Hematopoietic multipotent progenitor cell treated with erythropoietin and hydrocortisone succinate and interleukin-3 and kit ligand, for 8 days (in vitro differentiated cells): ENCODE results near the gene MXRA7.

Experiments
- DNase-seq: peaks from one replicate; pipeline ENCODE4 v3.0.0-alpha.2; 2015

Gene MXRA7

DNA sequence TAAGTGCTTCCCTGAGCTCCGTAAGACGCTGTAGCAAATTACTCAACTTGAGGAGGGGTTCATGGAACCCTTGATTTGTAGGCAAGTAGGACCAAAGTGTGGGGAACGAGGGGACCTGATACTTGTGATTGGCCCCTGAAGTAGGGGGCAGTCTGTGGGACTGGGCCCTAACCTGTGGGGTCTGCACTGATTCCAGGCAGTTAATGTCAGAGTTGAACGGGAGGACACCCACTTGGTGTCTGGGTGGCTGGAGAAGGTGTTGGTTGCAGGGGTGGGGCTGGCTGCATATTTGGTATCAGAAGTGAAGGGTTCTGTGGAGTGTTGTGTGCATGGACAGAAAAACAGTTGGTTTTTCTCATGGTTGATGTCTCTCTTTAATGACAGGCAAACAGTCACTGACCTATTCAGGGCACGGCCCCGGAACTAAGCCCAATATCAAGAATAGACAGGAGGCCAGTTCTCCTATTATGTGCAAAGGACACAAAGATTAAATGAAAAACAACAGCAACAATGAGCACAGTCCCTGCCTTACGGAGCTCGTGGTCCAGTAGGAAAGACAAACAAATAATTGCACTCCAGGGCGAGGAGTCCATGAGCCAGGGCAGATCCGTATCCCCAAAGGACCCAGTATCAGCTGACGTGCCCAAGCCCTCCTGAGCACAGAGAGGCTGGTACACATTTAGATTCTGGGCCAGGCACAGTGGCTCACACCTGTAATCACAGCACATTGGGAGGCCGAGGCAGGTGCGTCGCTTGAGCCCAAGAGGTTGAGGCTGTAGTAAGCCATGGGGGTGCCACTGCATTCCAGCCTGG, 19.2 kb downstream of the MXRA7 start:
- no peak for DNase-seq

DNA sequence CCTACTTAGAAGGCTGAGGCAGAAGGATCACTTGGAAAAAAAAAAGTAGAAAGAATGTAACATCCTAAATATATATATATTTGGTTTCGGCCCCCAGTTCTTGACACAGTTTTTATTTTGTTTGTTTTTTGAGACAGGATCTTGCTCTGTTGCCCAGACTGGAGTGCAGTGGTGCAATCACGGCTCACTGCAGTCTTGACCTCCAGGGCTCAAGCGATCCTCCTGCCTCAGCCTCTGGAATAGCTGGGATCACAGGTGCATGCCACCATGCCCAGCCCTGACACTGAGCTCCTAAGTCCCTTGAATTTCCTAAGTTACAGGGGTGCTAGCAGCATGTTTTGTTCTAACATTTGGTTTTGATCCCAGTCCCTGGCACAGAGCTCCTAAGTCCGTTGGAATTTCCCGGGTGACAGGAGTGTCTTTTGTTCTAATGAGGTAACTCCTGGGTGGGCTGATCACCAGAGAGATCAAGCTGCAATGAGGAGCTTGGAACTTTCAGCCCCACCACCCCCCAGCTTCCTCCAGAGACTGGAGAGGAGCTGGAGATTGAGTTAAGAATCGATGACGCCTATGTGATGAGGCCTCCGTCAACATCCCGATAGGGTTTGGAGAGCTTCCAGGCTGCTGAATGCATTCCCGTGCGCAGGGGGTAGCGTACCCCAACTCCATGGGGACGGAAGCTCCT, 20.0 kb downstream of the MXRA7 start:
- no peak for DNase-seq

DNA sequence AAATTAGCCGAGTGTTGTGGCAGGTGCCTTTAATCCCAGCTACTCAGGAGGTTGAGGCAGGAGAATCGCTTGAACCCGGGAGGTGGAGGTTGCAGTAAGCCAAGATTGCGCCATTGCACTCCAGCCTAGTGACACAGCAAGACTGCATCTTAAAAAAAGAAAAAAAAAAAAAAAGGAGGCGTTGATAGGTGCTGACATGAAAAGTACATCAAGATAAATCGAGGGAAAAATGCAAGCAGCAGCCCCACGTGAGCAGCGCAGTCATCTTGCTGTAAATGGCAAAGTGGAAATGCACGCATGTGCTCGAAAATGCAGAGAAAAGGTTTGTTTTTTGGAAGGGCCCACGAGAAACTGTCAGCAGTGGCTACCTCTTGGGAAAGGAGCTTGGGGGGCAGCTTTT, 20.9 kb downstream of the MXRA7 start:
- DNase-seq = no peak

DNA sequence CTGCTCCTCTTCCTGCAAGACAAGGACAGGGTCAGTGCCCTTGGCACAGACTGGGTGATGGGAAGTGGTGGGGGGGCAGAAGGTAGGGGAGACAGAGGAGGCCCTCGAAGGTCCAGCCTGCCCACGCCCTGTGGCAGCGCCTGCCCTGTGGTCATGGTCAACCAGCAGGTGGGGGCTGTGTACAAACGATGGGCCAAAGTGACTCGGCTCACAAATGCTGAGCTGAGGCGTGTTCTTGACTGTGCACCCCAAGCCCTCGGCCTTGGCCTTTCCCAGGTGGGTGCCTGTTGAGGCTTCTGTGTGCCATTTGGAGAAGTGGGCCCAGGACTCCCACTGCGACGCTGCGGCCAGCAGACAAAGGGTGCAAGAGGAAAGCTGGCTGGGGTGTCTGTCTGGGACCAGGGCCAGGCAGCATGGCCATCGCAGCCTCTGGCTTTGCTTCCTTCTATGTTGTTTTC, 22.6 kb downstream of the MXRA7 start:
- DNase-seq = no peak

DNA sequence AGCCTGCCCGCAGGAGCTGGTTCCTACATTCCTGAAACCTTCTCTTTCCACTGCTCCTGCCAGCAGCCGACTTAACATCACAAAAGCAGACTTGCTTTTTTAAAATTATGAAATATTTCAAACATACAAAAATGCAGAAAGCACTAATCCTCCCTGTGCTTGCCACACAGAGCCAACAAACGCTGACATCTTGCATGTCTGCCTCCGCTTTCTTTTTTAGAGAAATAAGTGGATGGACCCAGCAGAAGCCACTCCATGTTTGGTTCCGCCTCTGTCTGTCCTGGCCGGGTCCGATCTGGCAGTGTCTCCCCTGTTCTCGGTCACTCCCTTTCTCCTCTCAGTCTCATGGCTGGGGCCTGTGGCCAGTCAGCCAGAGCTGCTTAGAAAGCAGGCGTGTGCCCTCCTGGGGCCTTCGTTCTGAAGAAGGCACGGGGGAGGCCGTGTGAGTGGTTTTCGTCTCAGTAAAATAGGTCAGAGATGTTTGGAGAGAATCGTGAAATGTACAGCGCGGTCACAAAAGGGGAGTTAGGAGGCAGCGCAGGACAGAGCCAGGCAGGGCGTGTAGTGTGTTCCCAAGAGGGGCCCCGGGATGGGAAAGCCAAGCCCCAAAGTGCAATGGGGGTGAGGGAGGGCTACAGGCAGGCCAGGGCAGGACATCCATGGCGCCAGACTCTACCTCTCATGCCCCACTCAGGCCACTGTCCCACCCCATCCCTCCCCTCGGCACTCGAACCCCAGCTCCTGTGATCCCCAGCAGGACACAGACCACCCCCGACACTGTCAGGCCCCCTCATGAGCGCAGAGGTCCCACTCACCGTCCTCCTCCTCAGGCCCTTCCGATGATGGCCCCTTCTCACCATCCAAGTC, 23.2 kb downstream of the MXRA7 start:
- DNase-seq = no peak

DNA sequence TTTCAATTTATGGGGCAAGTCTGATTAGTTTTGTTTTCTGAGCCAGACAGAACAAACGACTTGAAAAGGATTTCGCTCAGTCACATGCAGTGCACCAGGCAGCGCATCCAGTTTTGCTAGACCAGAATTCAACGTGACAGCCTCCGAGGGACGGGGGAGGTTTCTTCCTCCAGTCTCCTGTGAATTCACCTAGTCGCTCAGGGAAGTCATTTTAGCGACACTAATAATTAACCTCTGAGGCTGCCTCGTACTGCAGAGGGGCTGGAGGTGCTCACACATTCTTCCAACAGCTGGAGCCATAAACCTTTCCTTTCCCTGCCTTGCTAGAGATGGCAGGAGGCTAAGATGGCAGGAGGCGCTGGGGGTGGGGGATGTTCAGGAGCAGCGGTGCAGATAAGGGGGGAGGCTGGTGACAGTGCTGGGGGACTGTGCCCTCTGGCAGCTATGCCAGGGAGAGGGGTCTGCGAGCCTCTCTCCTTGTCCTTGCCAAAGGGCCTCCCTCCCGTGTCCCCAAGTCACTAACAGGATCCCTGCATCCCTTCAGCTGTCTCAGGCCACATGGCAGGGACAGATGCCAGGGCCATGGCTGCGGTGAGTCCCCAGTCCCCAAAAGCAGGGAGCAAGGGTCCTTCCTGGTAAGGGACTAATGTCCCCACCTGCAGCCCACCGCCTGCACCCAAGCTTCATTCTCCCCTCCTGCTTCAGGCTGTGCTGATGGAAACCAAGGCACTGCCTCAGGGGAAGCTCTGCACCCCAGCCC, 24.0 kb downstream of the MXRA7 start:
- DNase-seq = no peak

DNA sequence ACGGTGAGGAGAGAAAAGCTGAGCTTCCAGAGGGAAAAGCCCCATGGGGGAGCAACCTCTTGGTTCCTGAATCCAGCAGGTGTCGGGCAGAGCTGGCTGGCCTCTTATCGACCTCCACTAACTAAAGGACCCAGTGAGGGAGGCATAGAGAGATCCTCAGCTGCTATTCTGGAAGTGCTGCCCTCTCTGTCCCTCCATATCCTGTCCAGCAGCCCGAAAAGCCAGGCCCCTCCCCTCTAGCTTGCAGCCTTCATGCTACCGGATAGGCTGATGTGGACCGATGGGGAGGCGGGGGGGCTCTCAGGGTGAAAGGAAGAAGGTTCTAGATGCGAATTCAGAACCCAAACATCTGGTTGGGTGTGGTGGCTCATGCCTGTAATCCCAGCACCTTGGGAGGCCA, 24.9 kb downstream of the MXRA7 start:
- DNase-seq = no peak

DNA sequence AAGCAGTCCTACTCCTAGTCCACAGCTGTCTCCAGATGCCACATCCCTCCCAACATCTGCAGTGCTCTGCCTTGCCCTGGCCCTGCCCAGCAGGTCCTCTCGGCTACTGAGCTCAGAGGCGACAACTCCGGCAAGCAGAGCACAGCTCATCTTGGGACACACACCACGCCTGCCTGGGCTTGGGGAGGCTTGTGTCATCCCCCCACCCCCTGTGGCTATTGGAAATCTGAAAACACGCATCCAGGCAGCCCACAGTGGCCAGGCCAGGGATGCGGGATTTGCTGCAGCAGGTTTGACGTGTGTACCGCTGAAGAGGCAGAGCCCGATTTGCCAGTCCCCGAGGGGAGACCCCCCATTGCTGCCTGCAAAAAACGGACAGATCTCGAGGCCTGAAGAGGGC, 25.4 kb downstream of the MXRA7 start:
- no peak for DNase-seq

DNA sequence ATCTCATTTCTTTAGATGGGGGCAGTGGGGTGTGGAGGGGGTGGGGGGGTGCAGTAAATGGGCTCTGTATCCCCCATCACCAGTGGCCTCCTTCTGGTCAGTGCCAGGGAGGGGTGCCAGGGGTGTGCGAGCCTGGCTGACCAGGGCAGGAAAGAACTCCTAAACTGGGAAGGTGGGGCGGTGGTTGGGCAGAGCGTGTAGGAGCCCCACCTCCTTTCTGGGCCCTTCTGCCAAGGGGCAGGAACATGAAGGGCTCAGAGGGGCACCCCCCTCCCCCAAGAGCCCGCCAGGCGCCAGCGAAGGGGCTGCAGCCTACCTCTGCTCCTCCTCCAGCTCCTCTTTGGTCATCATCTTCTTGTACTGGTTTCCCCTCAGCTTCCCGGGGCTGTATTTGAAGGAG, 26.0 kb downstream of the MXRA7 start:
- no peak for DNase-seq

DNA sequence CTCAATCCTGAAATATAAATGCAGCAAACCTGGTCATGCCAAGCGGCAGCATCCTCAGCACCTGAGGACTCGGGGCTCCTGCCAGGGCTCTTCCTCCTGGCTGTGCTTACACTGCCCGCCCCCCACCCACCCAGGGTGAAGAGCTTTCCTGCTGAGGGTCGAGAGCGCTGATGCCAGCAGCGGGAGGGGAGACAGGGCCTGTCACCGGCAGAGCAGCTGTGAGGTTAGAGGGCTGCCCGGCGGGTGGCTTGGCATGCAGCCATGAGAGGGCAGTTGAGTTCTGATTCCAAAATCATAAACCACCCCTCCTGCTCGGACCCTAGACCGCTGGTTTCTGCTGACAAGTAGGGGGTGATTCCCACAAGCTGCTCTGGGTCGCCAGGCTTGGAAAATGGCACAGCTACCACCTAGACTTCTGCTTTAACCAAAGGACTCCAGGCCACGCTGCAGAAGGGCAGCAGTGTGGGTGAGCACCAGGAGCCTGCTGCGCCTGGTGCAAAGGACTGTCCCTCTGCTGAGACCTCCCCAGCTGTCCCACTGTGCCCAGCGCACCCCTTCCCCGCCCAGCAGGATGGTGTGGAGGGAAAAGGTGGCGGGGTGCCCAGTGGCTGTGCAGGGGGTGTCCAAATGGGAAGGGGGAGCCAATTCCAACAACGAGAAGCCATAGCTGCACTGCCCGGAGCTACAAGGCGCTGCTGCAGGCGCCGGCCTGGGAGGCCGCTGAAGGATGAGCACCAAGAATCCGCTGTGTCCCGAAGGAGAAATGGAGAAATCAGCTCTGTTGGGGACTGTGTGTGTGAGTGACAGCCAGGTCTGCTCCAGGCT, 26.6 kb downstream of the MXRA7 start:
- no peak for DNase-seq

DNA sequence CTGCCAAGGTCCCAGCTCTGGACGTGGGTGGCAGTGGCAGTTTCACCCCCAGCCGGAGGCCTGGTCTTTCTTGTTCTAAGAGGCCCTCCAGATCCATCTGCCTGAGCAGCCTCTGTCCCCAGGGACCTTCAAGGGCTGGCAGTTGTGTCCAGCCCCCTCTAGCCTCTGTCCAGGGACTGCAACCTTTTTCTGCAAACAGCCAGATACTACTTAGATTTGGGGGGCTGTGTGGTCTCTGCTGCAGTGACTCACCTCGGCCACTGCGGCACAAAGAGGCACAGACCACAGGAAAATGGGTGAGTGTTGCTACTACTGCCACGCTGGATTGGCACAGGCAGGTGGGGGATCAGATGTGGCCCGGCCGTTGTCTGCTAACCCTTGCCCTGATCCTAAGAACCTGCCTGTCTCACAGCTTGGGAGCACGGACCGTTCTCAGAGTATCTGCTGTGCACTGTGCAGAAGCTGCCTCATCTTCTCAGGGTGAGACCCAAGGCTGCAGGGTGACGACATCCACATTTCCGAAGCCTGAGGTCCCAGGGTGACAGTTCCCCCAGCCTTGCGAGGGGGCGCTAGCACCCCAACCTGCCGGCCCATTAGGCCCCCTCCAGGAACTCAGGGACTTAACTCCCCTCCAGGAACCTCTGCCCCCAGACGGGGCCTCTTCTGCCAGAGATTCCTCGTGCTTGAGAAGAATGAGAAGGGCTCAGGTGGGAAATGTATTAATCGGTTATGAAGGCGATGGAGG, 27.6 kb downstream of the MXRA7 start:
- DNase-seq = peak; percentile 23

DNA sequence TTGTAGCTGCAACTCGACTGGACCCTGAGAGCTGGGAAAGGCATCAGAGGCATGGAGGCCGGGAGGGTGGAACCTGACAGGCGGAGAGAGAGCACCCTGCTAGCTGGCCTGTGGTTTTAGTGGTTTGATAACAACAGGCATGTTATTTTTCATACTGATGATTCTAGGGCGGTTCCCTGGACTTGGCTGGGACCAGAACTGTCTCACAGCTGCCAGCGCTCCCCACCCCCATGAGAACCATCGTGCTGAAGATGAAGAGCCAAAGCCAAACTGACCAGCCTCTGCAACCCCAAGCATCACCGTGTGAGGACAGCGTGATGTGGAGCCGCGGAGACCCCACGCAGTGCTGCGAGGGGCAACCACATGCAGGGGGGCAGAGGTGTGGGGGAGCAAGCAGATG, 28.5 kb downstream of the MXRA7 start:
- DNase-seq = peak; percentile 92

DNA sequence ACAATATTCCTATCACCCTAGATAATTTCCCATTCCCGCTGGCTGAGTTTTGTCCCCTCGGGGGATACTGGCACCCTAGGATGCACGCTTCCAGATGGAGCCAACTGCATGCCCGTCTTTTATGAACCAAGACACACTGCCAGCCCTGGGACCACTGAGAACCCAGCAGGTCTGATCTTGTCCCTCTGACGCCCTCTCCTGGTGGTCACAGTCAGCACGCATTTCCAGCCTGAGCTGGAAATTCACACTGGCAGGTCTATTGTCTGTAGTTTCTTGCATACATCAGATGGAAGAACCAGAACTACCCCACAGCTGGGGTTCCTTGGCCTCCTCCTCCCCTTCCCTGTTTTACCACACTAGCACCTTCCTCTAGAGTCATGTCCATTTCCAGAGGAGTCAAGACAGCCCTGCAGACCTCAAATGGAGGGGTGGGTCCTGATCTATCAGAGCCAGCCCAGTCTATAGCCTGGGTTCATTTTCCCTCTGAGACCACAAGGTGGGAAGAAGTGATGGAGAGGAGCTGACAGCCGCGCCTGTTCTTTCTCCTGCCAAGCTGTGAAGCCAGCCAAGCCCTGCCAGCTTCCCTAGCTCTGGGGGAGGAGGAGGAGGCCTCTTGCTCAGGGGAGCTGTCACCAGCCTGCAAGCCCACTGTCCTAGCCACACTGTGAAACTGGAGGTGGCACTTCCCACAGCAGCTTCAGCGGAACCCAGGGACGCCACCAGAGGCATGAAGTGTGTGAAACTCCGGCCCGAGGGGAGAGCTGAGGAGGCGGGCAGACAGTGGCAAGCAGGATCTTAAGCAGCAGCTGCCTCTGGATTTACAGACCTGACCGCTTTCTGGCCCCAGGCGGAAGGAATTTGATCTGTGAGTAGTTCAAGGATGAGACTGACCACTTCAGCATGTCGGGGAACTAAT, 29.3 kb downstream of the MXRA7 start:
- DNase-seq = peak; percentile 85

DNA sequence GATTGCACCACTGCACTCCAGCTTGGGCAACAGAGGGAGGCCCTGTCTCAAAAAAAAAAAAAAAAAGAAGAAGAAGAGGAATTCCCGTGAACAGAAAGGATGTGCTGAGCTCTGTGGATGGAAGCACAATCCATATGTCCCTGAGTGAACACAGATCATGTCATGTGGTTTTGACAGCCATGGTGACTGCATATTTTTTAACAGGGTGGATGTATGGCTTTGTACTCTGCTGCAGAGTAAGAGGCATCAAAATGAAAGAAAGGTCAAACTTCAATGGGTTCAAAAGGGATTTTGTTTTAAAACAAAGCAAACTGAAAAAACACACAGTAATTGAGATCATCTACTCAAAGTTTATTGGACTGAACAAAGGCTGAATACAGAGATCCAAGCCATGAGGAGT, 31.5 kb downstream of the MXRA7 start:
- DNase-seq = no peak

DNA sequence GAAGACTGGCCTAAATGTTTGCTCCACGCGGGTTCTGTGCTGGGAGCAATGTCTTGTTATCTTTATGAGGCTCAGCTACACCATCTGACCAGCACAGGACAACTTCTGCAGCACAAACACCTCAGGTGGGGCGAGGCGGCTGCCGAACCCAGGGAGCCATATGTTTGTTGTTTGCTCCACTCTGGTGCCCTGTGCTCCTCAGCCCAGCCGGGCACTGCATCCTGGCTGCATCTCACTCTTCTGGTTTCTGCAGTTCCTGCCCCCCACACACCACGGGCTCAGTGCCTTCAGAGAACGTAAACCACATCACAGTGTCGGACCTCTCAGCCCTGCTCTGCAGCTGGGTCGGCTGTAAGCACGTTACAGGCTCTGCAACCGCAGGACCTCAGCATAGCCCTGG, 32.4 kb downstream of the MXRA7 start:
- no peak for DNase-seq

DNA sequence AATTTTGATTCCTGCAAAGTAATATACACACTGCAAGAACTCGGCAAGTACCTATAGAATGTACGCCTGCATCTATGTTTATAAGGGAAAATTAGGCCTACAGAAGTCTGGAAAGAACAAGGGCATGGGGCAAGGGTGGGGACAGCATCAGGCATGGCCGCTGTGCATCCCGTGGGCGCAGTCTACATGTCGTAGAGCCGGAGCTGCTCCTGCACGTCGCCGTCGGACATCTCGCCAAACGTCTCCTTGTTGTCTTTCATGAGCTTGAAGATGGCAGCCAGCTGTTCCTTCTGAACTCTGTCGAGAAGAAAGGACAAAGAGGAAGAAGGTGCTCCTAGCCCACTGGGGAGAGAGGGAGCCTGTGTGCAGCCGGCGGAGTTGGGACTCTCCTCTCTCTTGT, 33.4 kb downstream of the MXRA7 start:
- no peak for DNase-seq

DNA sequence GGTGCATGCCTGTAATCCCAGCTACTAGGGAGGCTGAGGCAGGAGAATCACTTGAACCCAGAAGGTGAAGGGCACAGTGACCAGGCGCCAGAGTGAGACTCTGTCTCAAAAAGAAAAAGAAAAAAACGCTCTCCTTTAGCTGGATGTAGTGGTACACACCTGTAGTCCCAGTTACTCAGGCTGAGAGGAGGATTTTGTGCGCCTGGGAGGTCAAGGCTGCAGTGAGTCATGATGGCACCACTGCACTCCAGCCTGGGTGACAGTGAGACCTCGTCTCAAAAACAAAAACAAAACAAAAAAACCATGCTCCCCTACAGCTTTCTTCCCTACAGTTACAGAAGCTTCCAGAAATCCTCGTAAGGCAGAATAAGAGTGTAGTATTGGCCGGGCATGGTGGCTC, 34.1 kb downstream of the MXRA7 start:
- DNase-seq = no peak

DNA sequence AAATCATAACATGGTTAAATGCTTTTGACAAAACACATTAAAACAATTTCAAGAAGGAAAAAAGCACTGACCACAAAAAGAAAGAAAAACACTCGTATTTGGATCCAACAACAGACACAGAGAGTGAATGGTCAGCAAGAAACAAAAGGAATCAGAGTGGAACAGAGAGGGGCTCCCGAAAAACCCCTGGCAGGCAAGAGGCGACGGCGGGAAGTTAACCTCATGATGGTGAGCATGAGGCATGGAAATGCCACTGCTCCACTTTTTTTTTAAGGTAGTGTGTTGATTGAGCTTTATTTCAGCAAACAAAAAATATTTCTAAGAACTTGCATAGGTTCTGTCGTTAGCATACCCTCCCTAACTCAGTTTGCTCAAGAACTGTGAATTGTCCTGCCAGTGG, 35.1 kb downstream of the MXRA7 start:
- no peak for DNase-seq

DNA sequence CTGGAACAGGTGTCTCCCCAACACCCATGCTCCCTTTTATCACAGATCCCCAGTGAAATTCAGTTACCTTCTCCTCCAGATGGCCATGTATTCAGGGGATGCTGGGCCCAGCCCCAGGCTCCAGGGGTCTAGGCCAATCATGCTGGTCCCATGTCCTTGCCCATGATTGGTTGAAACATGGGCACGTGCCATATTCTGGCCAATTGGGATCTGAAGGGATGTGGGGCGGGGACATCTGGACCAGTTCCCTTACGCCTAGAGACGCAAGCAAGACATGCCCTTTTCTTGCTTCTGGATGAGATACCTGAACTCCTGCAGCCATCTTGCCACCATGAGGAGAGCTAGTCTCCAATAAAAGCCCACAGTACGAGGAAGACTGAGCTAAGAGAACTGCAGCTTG, 36.2 kb downstream of the MXRA7 start:
- DNase-seq = no peak

DNA sequence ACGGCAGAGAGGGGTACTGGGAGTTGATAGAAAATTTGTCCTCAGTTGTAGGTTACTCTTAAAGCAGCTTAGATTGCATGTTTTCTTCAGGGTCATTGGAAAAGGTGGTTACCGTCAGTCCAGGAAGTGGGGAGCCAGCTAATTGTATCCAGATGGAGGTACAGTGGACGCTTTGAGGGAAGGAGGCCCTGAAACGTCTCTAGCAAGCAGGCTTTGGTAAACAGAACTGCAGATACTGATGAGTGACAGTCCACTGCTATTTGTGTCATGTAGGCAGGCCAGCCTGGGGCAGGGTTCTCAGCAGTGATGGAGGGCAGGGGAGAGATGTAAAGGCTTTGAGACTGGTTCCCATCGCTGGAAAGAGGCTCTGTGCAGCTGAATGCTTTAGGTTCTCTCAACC, 37.0 kb downstream of the MXRA7 start:
- no peak for DNase-seq
